Measurements from ENCODE around the gene TFPI2.
"Not testable (repeated sequence)": the region's sequence is repeated elsewhere in the genome, so short reads cannot be mapped to it uniquely, and the experiment has no call there.

Gene TFPI2

GRCh38 chr7:93890464-93891068 is at the start of gene TFPI2:
Gene TFPI2, minus strand, starts transcription at chr7:93890753. Its CDS starts 75 bp downstream, at chr7:93890678.
- DNase-seq: no peak

GRCh38 chr7:93938293-93938692 is 47.7 kb upstream of the TFPI2 start:
- DNase-seq: no peak

GRCh38 chr7:93937818-93938217 is 47.3 kb upstream of the TFPI2 start:
- no peak for DNase-seq

- DNase-seq: no peak
Observed at GRCh38 chr7:93935102-93935501, 44.5 kb upstream of the TFPI2 start.

- DNase-seq: no peak
Observed at GRCh38 chr7:93933156-93933555, 42.6 kb upstream of the TFPI2 start.

- DNase-seq: no peak
Observed at GRCh38 chr7:93931655-93932054, 41.1 kb upstream of the TFPI2 start.

GRCh38 chr7:93927585-93927984 is 37.0 kb upstream of the TFPI2 start:
- no peak for DNase-seq

- DNase-seq: no peak
Observed at GRCh38 chr7:93926800-93927199, 36.2 kb upstream of the TFPI2 start.

GRCh38 chr7:93923942-93924341 is 33.4 kb upstream of the TFPI2 start:
- DNase-seq: no peak

- DNase-seq: no peak
Observed at GRCh38 chr7:93923296-93923695, 32.7 kb upstream of the TFPI2 start.

- peak in 46 of 56 donors; percentile 2 to 72 (median 18) for DNase-seq
Observed at GRCh38 chr7:93921607-93922566, 31.3 kb upstream of the TFPI2 start, which contains the start of gene GNG11. Gene GNG11, plus strand, starts transcription at chr7:93921735. Its CDS starts 403 bp downstream, at chr7:93922138.

- DNase-seq: no peak
Observed at GRCh38 chr7:93921186-93921585, 30.6 kb upstream of the TFPI2 start.

- no peak for DNase-seq
Observed at GRCh38 chr7:93920496-93921182, 30.1 kb upstream of the TFPI2 start.

GRCh38 chr7:93916315-93916714 is 25.8 kb upstream of the TFPI2 start:
- DNase-seq: not testable (repeated sequence)

- DNase-seq: not testable (repeated sequence)
Observed at GRCh38 chr7:93915888-93916287, 25.3 kb upstream of the TFPI2 start.

- not testable (repeated sequence) for DNase-seq
Observed at GRCh38 chr7:93915206-93915842, 24.8 kb upstream of the TFPI2 start.

- no peak for DNase-seq
Observed at GRCh38 chr7:93914581-93915066, 24.1 kb upstream of the TFPI2 start.

GRCh38 chr7:93913197-93913596 is 22.6 kb upstream of the TFPI2 start:
- DNase-seq: no peak

- DNase-seq: not testable (repeated sequence)
Observed at GRCh38 chr7:93911661-93912060, 21.1 kb upstream of the TFPI2 start.

GRCh38 chr7:93911242-93911641 is 20.7 kb upstream of the TFPI2 start:
- DNase-seq: not testable (repeated sequence)

Data from amygdala (tissue), 56 donors.